ENCODE measurements around the gene MIF. TPM values are rescaled to one million over a fixed set of nuclear protein-coding genes. Genes with fewer than 3 reads are reported as not detected.

Gene MIF
- total RNA-seq, 4 donors from 2014 or later: 261 to 363 (median 313) TPM

Other genes starting within 250 kb of the MIF start
- not detected for gene RGL4, start 203.4 kb upstream of the MIF start, total RNA-seq
- 1 to 10 TPM; 1.7 to 5.1 (median 3.1) TPM for gene ZNF70, start 143.3 kb upstream of the MIF start, total RNA-seq
- not detected for gene VPREB3, start 140.0 kb upstream of the MIF start, total RNA-seq
- gene C22orf15, start 131.4 kb upstream of the MIF start, total RNA-seq: not detected
- gene CHCHD10, start 126.4 kb upstream of the MIF start, total RNA-seq: 10 to 100 TPM; 26.7 to 46.4 (median 32.2) TPM
- 1 to 10 TPM in 2 of 4 donors, under 1 TPM in 1, not detected in 1; 0.60 to 3.9 (median 2.1) TPM for gene MMP11, start 121.5 kb upstream of the MIF start, total RNA-seq
- gene SMARCB1, start 107.4 kb upstream of the MIF start, total RNA-seq: 10 to 100 TPM; 54.2 to 73.9 (median 61.3) TPM
- under 1 TPM in 3 of 4 donors, not detected in 1; 0.34 to 0.94 (median 0.56) TPM for gene DERL3, start 55.4 kb upstream of the MIF start, total RNA-seq
- 10 to 100 TPM in 2 of 4 donors, 1 to 10 TPM in 2; 3.2 to 12.5 (median 8.7) TPM for gene SLC2A11, start 36.5 kb upstream of the MIF start, total RNA-seq
- 10 to 100 TPM in 1 of 4 donors, 1 to 10 TPM in 3; 3.2 to 13.5 (median 6.7) TPM for gene GSTT2B, start 66.8 kb downstream of the MIF start, total RNA-seq
- gene DDTL, start 72.5 kb downstream of the MIF start, total RNA-seq: 1 to 10 TPM in 3 of 4 donors, not detected in 1; 1.5 to 2.0 (median 2.0) TPM
- 100 to 1,000 TPM; 103 to 171 (median 130) TPM for gene DDT, start 80.1 kb downstream of the MIF start, total RNA-seq
- gene GSTT2, start 85.8 kb downstream of the MIF start, total RNA-seq: under 1 TPM in 1 of 4 donors, not detected in 3; 0.81 TPM
- not detected for gene GSTT4, start 111.1 kb downstream of the MIF start, total RNA-seq
- 10 to 100 TPM; 26.7 to 97.3 (median 42.5) TPM for gene CABIN1, start 116.9 kb downstream of the MIF start, total RNA-seq

All from suprapubic skin (tissue), 4 donors.